ENCODE data around the gene SULT1C2. TPM values are rescaled to one million over a fixed set of nuclear protein-coding genes. Genes with fewer than 3 reads are reported as not detected.

SULT1C2 gene
- polyA plus RNA-seq, 4 donors, result 2.7 to 252 (median 4.9) TPM; not detected in 1

DNA sequence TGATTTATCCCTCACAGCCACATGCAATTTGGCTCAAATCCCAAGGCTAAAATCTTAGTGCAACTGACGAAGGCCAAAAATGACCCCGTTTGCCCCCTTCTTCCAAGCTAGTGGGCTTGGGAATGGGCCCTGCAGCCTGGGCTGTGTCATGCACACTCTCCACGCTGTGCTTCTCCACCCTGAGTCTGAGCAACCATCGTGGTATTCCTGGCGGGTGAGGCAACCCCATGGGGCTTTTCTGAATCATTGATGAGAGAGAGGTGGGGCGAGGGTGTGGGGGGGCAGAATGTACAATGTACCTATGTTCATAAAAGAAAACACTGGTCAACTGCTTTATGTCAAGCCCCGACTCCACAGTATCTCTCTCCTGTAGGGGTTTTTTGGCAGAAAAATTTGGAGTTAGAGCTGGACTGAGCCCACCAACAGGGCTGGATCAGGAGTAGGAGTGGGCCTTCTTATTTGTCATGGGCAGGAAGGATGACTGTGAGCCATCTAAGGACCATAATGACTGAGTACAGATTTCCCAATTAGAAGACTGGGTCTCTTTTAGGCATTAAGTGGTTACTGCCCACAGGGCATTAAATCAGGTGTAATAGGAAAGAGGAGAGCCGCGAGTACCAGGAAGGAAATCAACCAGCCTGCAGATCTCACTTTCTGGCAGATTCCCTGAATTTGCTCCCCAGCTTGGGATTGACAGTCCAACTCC lies 8.9 kb downstream of the SULT1C2 start:
- Histone ChIP-seq H3K27me3 (ENCODE audit: control insufficient read depth in 3 of 3, insufficient read depth in 3 of 3, low read length in 3 of 3) (no peaks in the 10 kb centered on the region), H3K27ac (ENCODE audit: low read depth in 1 of 3, low read length in 2 of 3) (no peak overlapping the region), H3K4me3 (ENCODE audit: low read depth in 1 of 3, low read length in 3 of 3) (no peak overlapping the region), H3K4me1 (ENCODE audit: control insufficient read depth in 3 of 3, insufficient read depth in 2 of 3, low read depth in 1 of 3, low read length in 2 of 3) (peaks cover 0 to 26% (median 2%) of the 10 kb centered on the region in 3 donors), H3K9me3 (ENCODE audit: control insufficient read depth in 2 of 2, insufficient read depth in 1 of 2, low read depth in 1 of 2, low read length in 1 of 2) (no peaks in the 10 kb centered on the region), H3K36me3 (ENCODE audit: control insufficient read depth in 3 of 3, insufficient read depth in 2 of 3, low read depth in 1 of 3, low read length in 3 of 3) (peaks cover 0 to 70% (median 0%) of the 10 kb centered on the region in 3 donors)
- no peak for DNase-seq
- FAIRE-seq, result no peak
- 79 to 87% (median 83%) methylated on average over 9 of the region's 9 CpGs for WGBS, 3 donors

DNA sequence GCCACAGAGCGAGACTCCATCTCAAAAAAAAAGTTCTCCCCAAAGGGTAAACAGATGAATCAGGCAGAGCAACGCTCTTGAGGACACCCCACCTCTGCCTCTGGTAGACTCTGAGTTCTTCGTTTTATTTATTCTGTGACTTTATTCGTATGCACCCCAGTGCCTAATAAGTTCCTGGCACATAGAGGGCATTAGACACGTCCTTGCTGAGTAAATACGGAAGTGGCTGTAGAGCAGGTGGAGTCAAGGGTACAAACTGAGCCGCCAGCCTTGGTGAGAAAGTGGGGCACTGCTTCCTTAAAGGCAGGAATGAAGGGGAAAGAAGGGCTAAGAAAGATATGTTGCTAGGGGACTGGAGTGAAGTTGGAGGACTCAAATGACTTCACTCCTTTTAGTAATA lies 12.9 kb downstream of the SULT1C2 start:
- 51 to 76% (median 53%) methylated on average over 7 of the region's 7 CpGs for WGBS, 3 donors
- peak in 1 of 2 donors; percentile 63 for DNase-seq
- Histone ChIP-seq H3K36me3 (ENCODE audit: control insufficient read depth in 3 of 3, insufficient read depth in 2 of 3, low read depth in 1 of 3, low read length in 3 of 3) (peaks cover 0 to 65% (median 0%) of the 10 kb centered on the region in 3 donors), H3K27ac (ENCODE audit: low read depth in 1 of 3, low read length in 2 of 3) (no peak overlapping the region), H3K9me3 (ENCODE audit: control insufficient read depth in 2 of 2, insufficient read depth in 1 of 2, low read depth in 1 of 2, low read length in 1 of 2) (no peaks in the 10 kb centered on the region), H3K27me3 (ENCODE audit: control insufficient read depth in 3 of 3, insufficient read depth in 3 of 3, low read length in 3 of 3) (no peaks in the 10 kb centered on the region), H3K4me3 (ENCODE audit: low read depth in 1 of 3, low read length in 3 of 3) (no peak overlapping the region), H3K4me1 (ENCODE audit: control insufficient read depth in 3 of 3, insufficient read depth in 2 of 3, low read depth in 1 of 3, low read length in 2 of 3) (no peaks in the 10 kb centered on the region)
- FAIRE-seq, result no peak

DNA sequence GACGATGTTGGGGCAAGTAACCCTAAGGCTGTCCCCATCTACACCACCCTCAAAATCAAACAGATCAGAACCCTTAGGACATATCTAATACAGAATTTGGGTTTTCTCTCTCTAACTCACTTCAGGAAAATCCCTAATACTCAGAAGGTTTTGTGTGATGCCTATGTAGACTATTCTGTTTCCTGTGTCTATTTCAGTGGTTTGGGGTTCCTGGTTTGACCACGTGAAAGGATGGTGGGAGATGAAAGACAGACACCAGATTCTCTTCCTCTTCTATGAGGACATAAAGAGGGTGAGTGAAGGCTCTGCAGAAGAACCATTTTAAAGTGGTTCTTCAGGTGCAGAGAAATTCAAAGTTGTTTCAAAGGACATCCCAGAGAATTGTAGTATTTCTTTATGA lies 16.3 kb downstream of the SULT1C2 start:
- 74 to 93% (median 78%) methylated on average over 2 of the region's 2 CpGs for WGBS, 3 donors
- Histone ChIP-seq H3K27ac (ENCODE audit: low read depth in 1 of 3, low read length in 2 of 3) (no peak overlapping the region), H3K27me3 (ENCODE audit: control insufficient read depth in 3 of 3, insufficient read depth in 3 of 3, low read length in 3 of 3) (no peaks in the 10 kb centered on the region), H3K4me1 (ENCODE audit: control insufficient read depth in 3 of 3, insufficient read depth in 2 of 3, low read depth in 1 of 3, low read length in 2 of 3) (no peaks in the 10 kb centered on the region), H3K4me3 (ENCODE audit: low read depth in 1 of 3, low read length in 3 of 3) (no peak overlapping the region), H3K36me3 (ENCODE audit: control insufficient read depth in 3 of 3, insufficient read depth in 2 of 3, low read depth in 1 of 3, low read length in 3 of 3) (peaks cover 0 to 49% (median 0%) of the 10 kb centered on the region in 3 donors), H3K9me3 (ENCODE audit: control insufficient read depth in 2 of 2, insufficient read depth in 1 of 2, low read depth in 1 of 2, low read length in 1 of 2) (no peaks in the 10 kb centered on the region)
- FAIRE-seq, result no peak
- DNase-seq, result no peak

DNA sequence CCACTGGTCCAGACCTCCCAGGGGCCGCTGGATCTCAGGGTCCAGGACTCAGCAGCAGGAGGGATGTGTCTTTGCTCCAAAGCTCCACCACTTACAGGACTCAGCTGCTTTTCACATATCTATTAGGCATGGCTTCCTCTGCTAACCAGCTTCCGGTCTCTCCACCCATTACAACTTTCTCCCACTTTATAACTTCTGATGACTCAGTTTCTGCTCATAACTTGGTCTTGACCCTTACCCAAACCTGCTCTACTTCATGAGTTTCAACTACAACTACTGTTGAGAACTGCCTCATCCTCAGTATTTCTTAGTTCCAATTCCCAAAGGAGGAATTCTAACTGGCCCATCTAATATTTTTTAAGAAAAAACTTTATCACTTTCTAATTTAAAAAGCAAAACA lies 17.2 kb downstream of the SULT1C2 start:
- no peak for FAIRE-seq

DNA sequence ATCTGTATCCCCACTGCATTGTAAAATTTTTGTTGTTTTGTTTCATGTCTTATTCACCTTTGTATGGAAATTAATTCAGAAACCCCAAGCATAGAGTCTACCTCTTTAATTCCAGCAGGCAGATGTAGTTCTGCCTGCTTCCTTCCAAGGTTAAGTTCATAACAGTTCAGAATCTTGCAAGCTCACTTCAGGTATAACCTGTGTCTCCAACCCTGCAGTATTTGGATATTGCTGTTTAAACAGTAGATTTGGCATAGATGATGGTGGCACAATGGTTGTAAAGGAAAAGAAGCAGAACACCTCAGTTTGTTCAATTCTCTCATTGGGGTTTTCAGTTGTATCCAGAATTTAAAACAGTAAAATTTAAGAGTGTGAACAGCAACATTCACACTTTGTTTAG lies 21.2 kb downstream of the SULT1C2 start:
- DNase-seq, result no peak
- Histone ChIP-seq H3K4me1 (ENCODE audit: control insufficient read depth in 3 of 3, insufficient read depth in 2 of 3, low read depth in 1 of 3, low read length in 2 of 3) (peaks cover 0 to 19% (median 0%) of the 10 kb centered on the region in 3 donors), H3K27me3 (ENCODE audit: control insufficient read depth in 3 of 3, insufficient read depth in 3 of 3, low read length in 3 of 3) (no peaks in the 10 kb centered on the region), H3K9me3 (ENCODE audit: control insufficient read depth in 2 of 2, insufficient read depth in 1 of 2, low read depth in 1 of 2, low read length in 1 of 2) (peaks cover 0 to 9% of the 10 kb centered on the region in 2 donors), H3K36me3 (ENCODE audit: control insufficient read depth in 3 of 3, insufficient read depth in 2 of 3, low read depth in 1 of 3, low read length in 3 of 3) (peaks cover 0 to 28% (median 0%) of the 10 kb centered on the region in 3 donors), H3K27ac (ENCODE audit: low read depth in 1 of 3, low read length in 2 of 3) (no peak overlapping the region), H3K4me3 (ENCODE audit: low read depth in 1 of 3, low read length in 3 of 3) (no peak overlapping the region)
- FAIRE-seq, result no peak

More for the DNA sequence above, 17.2 kb downstream of the SULT1C2 start:
- H3K9me3 ChIP-seq (ENCODE audit: control insufficient read depth in 2 of 2, insufficient read depth in 1 of 2, low read depth in 1 of 2, low read length in 1 of 2), result no peaks in the 10 kb centered on the region
- H3K36me3 ChIP-seq (ENCODE audit: control insufficient read depth in 3 of 3, insufficient read depth in 2 of 3, low read depth in 1 of 3, low read length in 3 of 3), result peaks cover 0 to 40% (median 0%) of the 10 kb centered on the region in 3 donors
- H3K27me3 ChIP-seq (ENCODE audit: control insufficient read depth in 3 of 3, insufficient read depth in 3 of 3, low read length in 3 of 3), result no peaks in the 10 kb centered on the region
- no peaks in the 10 kb centered on the region for H3K4me1 ChIP-seq (ENCODE audit: control insufficient read depth in 3 of 3, insufficient read depth in 2 of 3, low read depth in 1 of 3, low read length in 2 of 3)
- 93 to 100% (median 96%) methylated on average over 2 of the region's 2 CpGs for WGBS, 3 donors
- no peak overlapping the region for H3K4me3 ChIP-seq (ENCODE audit: low read depth in 1 of 3, low read length in 3 of 3)
- DNase-seq, result no peak
- H3K27ac ChIP-seq (ENCODE audit: low read depth in 1 of 3, low read length in 2 of 3), result no peak overlapping the region

DNA sequence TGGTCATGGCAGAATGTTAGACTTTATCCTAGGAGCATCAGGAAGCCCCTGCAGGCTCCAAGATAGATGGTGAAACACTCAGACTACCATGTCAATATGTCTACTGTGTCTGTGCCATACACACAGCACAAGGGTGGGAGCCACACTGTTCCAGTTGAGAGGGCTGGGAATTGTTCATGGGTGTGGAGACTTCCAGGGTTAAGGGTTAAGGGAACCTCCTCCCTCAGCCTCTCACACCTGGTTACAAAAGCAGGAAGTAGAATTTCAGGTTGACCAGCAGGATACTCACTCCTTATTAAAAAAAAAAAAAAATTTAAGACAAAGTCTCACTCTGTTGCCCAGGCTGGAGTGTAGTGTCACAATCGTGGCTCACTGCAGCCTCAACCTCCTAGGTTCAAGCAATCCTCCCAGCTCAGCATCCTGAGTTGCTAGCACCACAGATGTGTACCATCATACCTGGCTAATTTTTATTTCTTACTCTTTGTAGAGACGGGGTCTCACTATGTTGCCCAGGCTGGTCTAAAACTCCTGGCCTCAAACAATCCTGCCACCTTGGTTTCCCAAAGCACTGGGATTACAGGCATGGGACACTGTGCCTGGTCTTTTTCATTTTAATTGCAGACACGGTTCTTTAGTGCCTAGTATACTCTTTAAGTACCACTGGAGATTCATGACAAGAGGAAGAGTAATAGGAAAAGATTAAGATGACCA lies 26.0 kb downstream of the SULT1C2 start:
- peak in 1 of 2 donors; percentile 23 for DNase-seq
- H3K27ac ChIP-seq (ENCODE audit: low read depth in 1 of 3, low read length in 2 of 3), result peak overlapping the region in 1 of 3 donors; percentile 47

DNA sequence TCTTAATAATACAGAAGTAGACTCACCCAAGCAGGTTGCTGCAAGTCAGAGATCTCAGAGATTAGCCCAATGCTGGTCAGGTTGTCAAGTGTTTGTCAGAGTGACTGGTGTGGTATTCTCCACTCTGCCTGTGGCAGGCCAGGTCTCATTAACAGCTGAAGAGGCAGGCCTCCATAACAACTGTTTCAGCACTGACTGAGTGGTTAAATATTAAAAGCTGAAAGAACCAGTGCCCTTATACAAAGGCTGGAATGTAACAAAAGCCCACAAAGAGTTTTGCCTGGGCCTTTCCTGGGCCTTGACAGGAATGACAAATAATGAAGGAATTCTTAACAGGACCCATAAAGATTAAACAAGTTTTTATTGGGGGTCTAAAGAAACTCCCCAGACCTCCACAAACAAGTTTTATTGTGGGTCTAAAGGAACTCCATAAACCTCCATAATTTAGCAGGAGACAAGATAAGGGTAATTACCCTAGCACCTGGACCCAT lies 26.8 kb downstream of the SULT1C2 start:
- peak overlapping the region in 1 of 3 donors; percentile 47 for H3K27ac ChIP-seq (ENCODE audit: low read depth in 1 of 3, low read length in 2 of 3)

More for the DNA sequence above, 26.0 kb downstream of the SULT1C2 start:
- Histone ChIP-seq H3K27me3 (ENCODE audit: control insufficient read depth in 3 of 3, insufficient read depth in 3 of 3, low read length in 3 of 3) (no peaks in the 10 kb centered on the region), H3K9me3 (ENCODE audit: control insufficient read depth in 2 of 2, insufficient read depth in 1 of 2, low read depth in 1 of 2, low read length in 1 of 2) (peaks cover 0 to 9% of the 10 kb centered on the region in 2 donors), H3K4me1 (ENCODE audit: control insufficient read depth in 3 of 3, insufficient read depth in 2 of 3, low read depth in 1 of 3, low read length in 2 of 3) (peaks cover 0 to 33% (median 0%) of the 10 kb centered on the region in 3 donors), H3K4me3 (ENCODE audit: low read depth in 1 of 3, low read length in 3 of 3) (peak overlapping the region in 1 of 3 donors; percentile 9), H3K36me3 (ENCODE audit: control insufficient read depth in 3 of 3, insufficient read depth in 2 of 3, low read depth in 1 of 3, low read length in 3 of 3) (peaks cover 0 to 11% (median 0%) of the 10 kb centered on the region in 3 donors)
- 33 to 57% (median 45%) methylated on average over 3 of the region's 3 CpGs for WGBS, 3 donors
- no peak for FAIRE-seq

DNA sequence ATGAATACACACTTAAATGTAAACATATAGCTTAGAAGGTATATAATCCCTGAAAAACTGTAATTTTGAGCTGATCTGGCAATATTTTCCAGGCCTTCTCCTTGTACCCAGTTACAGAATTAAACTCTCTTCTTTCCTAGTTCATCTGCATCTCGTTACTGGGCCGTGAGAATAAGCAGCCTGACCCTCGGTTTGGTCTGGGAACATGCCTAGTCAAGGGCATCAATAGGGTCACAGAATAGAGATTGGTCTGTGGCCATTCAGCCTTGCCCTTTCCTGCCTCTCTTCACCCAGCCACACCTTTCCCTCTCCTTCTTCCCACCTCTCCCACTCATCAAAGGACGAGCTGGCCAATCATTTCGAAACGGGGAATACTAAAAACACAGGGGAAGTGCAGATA lies 27.3 kb downstream of the SULT1C2 start:
- H3K36me3 ChIP-seq (ENCODE audit: control insufficient read depth in 3 of 3, insufficient read depth in 2 of 3, low read depth in 1 of 3, low read length in 3 of 3), result peaks cover 0 to 11% (median 0%) of the 10 kb centered on the region in 3 donors
- WGBS, 3 donors, result 12 to 40% (median 36%) methylated on average over 6 of the region's 6 CpGs
- H3K9me3 ChIP-seq (ENCODE audit: control insufficient read depth in 2 of 2, insufficient read depth in 1 of 2, low read depth in 1 of 2, low read length in 1 of 2), result peaks cover 0 to 9% of the 10 kb centered on the region in 2 donors
- peak overlapping the region in 1 of 3 donors; percentile 47 for H3K27ac ChIP-seq (ENCODE audit: low read depth in 1 of 3, low read length in 2 of 3)
- FAIRE-seq, result no peak
- no peak overlapping the region for H3K4me3 ChIP-seq (ENCODE audit: low read depth in 1 of 3, low read length in 3 of 3)
- peak in 1 of 2 donors; percentile 68 for DNase-seq
- H3K27me3 ChIP-seq (ENCODE audit: control insufficient read depth in 3 of 3, insufficient read depth in 3 of 3, low read length in 3 of 3), result no peaks in the 10 kb centered on the region
- H3K4me1 ChIP-seq (ENCODE audit: control insufficient read depth in 3 of 3, insufficient read depth in 2 of 3, low read depth in 1 of 3, low read length in 2 of 3), result peaks cover 0 to 33% (median 0%) of the 10 kb centered on the region in 3 donors

More for the DNA sequence above, 26.8 kb downstream of the SULT1C2 start:
- FAIRE-seq, result no peak
- Histone ChIP-seq H3K4me3 (ENCODE audit: low read depth in 1 of 3, low read length in 3 of 3) (no peak overlapping the region), H3K9me3 (ENCODE audit: control insufficient read depth in 2 of 2, insufficient read depth in 1 of 2, low read depth in 1 of 2, low read length in 1 of 2) (peaks cover 0 to 9% of the 10 kb centered on the region in 2 donors), H3K4me1 (ENCODE audit: control insufficient read depth in 3 of 3, insufficient read depth in 2 of 3, low read depth in 1 of 3, low read length in 2 of 3) (peaks cover 0 to 33% (median 0%) of the 10 kb centered on the region in 3 donors), H3K36me3 (ENCODE audit: control insufficient read depth in 3 of 3, insufficient read depth in 2 of 3, low read depth in 1 of 3, low read length in 3 of 3) (peaks cover 0 to 11% (median 0%) of the 10 kb centered on the region in 3 donors), H3K27me3 (ENCODE audit: control insufficient read depth in 3 of 3, insufficient read depth in 3 of 3, low read length in 3 of 3) (no peaks in the 10 kb centered on the region)
- DNase-seq, result peak; percentile 45 to 68
